IPS-NIHi11 (cell line): ENCODE measurements around the gene WASF3.
"Not testable (repeated sequence)": the region's sequence is repeated elsewhere in the genome, so short reads cannot be mapped to it uniquely, and the experiment has no call there.

Experiments used
- DNase-seq: peaks from one replicate; pipeline ENCODE4 v3.0.0; 2012; ENCODE audit warnings: mixed read lengths, low spot score

The WASF3 gene

GRCh38 chr13:26629260-26629825 is 71.9 kb downstream of the WASF3 start:
- peak; percentile 27 for DNase-seq

- not testable (repeated sequence) for DNase-seq
Observed at GRCh38 chr13:26635634-26636033, 78.2 kb downstream of the WASF3 start.

- DNase-seq = not testable (repeated sequence)
Observed at GRCh38 chr13:26636073-26636472, 78.6 kb downstream of the WASF3 start.

GRCh38 chr13:26646603-26647002 is 89.1 kb downstream of the WASF3 start:
- peak; percentile 39 for DNase-seq

- DNase-seq = no peak
Observed at GRCh38 chr13:26651234-26651633, 93.8 kb downstream of the WASF3 start.

- no peak for DNase-seq
Observed at GRCh38 chr13:26653310-26653709, 95.8 kb downstream of the WASF3 start.

GRCh38 chr13:26653842-26654241 is 96.4 kb downstream of the WASF3 start:
- no peak for DNase-seq

GRCh38 chr13:26656919-26657318 is 99.4 kb downstream of the WASF3 start:
- DNase-seq = no peak

- DNase-seq = no peak
Observed at GRCh38 chr13:26658448-26659385, 101.2 kb downstream of the WASF3 start.

- DNase-seq = no peak
Observed at GRCh38 chr13:26660185-26660584, 102.7 kb downstream of the WASF3 start.

- no peak for DNase-seq
Observed at GRCh38 chr13:26660766-26661165, 103.3 kb downstream of the WASF3 start.

- no peak for DNase-seq
Observed at GRCh38 chr13:26663791-26664190, 106.3 kb downstream of the WASF3 start.

- DNase-seq = no peak
Observed at GRCh38 chr13:26664286-26664685, 106.8 kb downstream of the WASF3 start.

GRCh38 chr13:26664876-26665275 is 107.4 kb downstream of the WASF3 start:
- no peak for DNase-seq

GRCh38 chr13:26668357-26669146 is 111.1 kb downstream of the WASF3 start:
- DNase-seq = no peak

GRCh38 chr13:26673890-26674289 is 116.4 kb downstream of the WASF3 start:
- DNase-seq = no peak

GRCh38 chr13:26677156-26677555 is 119.7 kb downstream of the WASF3 start:
- no peak for DNase-seq

- DNase-seq = no peak
Observed at GRCh38 chr13:26678330-26678729, 120.8 kb downstream of the WASF3 start.

GRCh38 chr13:26678796-26679195 is 121.3 kb downstream of the WASF3 start:
- DNase-seq = peak; percentile 26

- no peak for DNase-seq
Observed at GRCh38 chr13:26679411-26680122, 122.1 kb downstream of the WASF3 start.

GRCh38 chr13:26680123-26680450 is 122.6 kb downstream of the WASF3 start:
- DNase-seq = peak; percentile 70

- DNase-seq = no peak
Observed at GRCh38 chr13:26680572-26680971, 123.1 kb downstream of the WASF3 start.
